ENCODE measurements around the gene CCKAR.

GRCh38 chr4:26490111-26490959 is at the start of gene CCKAR:
- TF ChIP-seq CTCF (IDR thresholded peaks at IDR 0.05; ENCODE audit: insufficient read depth, low read depth, low read length) = no peak
- no peak for TF ChIP-seq EZH2 (IDR thresholded peaks at IDR 0.05; ENCODE audit: insufficient read depth, low read length)

Measured in astrocyte (in vitro differentiated cells and primary cell).